Measurements from ENCODE around the gene CSNK1G1.

- TF ChIP-seq, protein P1, sequence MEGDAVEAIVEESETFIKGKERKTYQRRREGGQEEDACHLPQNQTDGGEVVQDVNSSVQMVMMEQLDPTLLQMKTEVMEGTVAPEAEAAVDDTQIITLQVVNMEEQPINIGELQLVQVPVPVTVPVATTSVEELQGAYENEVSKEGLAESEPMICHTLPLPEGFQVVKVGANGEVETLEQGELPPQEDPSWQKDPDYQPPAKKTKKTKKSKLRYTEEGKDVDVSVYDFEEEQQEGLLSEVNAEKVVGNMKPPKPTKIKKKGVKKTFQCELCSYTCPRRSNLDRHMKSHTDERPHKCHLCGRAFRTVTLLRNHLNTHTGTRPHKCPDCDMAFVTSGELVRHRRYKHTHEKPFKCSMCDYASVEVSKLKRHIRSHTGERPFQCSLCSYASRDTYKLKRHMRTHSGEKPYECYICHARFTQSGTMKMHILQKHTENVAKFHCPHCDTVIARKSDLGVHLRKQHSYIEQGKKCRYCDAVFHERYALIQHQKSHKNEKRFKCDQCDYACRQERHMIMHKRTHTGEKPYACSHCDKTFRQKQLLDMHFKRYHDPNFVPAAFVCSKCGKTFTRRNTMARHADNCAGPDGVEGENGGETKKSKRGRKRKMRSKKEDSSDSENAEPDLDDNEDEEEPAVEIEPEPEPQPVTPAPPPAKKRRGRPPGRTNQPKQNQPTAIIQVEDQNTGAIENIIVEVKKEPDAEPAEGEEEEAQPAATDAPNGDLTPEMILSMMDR (conservative IDR thresholded peaks at IDR 0.05 in 1 of 2, IDR thresholded peaks at IDR 0.05 in 1 of 2; ENCODE audit: low read depth in 1 of 2, low read length in 2 of 2) = peak; percentile 91 to 99
- TF ChIP-seq EZH2 (IDR thresholded peaks at IDR 0.05; ENCODE audit: low read length, missing control alignments) = no peak
Observed at GRCh38 chr15:64153480-64154367, 202.2 kb downstream of the CSNK1G1 start.
